SU-DHL-6 (cell line): ENCODE data around the gene UHRF1.
A peak's percentile ranks its signal among the peaks of the same experiment; 100 is the strongest.

Experiments used
- H2AFZ ChIP-seq: fragments of 200-600 bp; sonication (generic); 2 replicates; pipeline ENCODE4 v1.6.1; 2014; ENCODE audit warnings: low read depth, mild to moderate bottlenecking, moderate library complexity, mixed read lengths, antibody characterized with exemption, low read length; ENCODE audit not compliant: severe bottlenecking
- H3F3A ChIP-seq: fragments of 200-600 bp; shearing (Covaris generic); 2 replicates; pipeline ENCODE4 v1.6.0; 2016; ENCODE audit warnings: antibody characterized with exemption, mild to moderate bottlenecking; ENCODE audit not compliant: insufficient read depth
- H3K27ac ChIP-seq: fragments of 200-600 bp; sonication (generic); 2 replicates; pipeline ENCODE4 v1.5.1; 2016; ENCODE audit warnings: low read depth, mild to moderate bottlenecking, low read length, moderate library complexity, mixed read lengths
- H3K27me3 ChIP-seq: fragments of 200-600 bp; sonication (generic), shearing (Covaris generic); 2 replicates; pipeline ENCODE4 v1.6.0; 2014; ENCODE audit warnings: mild to moderate bottlenecking, low read length
- H3K36me3 ChIP-seq: fragments of 200-600 bp; sonication (generic); 2 replicates; pipeline ENCODE4 v1.6.1; 2014; ENCODE audit warnings: mild to moderate bottlenecking, low read length, mixed read lengths
- H3K4me2 ChIP-seq: fragments of 300-600, 200-600 bp; shearing (Covaris generic), sonication (generic); 2 replicates; pipeline ENCODE4 v1.6.0; 2014; ENCODE audit warnings: low read length, low read depth, mild to moderate bottlenecking; ENCODE audit not compliant: poor library complexity, severe bottlenecking
- H3K4me3 ChIP-seq: fragments of 200-600 bp; sonication (generic); 2 replicates; pipeline ENCODE4 v1.5.1; 2014; ENCODE audit warnings: antibody characterized with exemption, low read length, mild to moderate bottlenecking, mixed read lengths; ENCODE audit not compliant: insufficient read depth, poor library complexity, severe bottlenecking
- H3K79me2 ChIP-seq: fragments of 200-600 bp; sonication (generic); 2 replicates; pipeline ENCODE4 v1.6.1; 2014; ENCODE audit warnings: mild to moderate bottlenecking, low read length, moderate library complexity; ENCODE audit not compliant: insufficient read depth
- H3K9ac ChIP-seq: fragments of 200-600 bp; sonication (generic); 2 replicates; pipeline ENCODE4 v1.7.0; 2014; ENCODE audit warnings: mild to moderate bottlenecking, low read length
- H3K9me2 ChIP-seq: fragments of 200-600 bp; sonication (generic); replicated peaks from 2 replicates; pipeline ENCODE4 v1.6.1; 2014; ENCODE audit warnings: low read length; ENCODE audit not compliant: insufficient read depth
- H3K9me3 ChIP-seq: fragments of 200-600 bp; sonication (generic); 2 replicates; pipeline ENCODE4 v1.6.1; 2014; ENCODE audit warnings: low read length, mixed read lengths; ENCODE audit not compliant: insufficient read depth
- H4K20me1 ChIP-seq: fragments of 200-600 bp; sonication (generic); 2 replicates; pipeline ENCODE4 v1.6.1; 2014; ENCODE audit warnings: low read depth, mild to moderate bottlenecking, antibody characterized with exemption, low read length, moderate library complexity, mixed read lengths
- CTCF ChIP-seq: fragments of 200-600 bp; sonication (generic); IDR thresholded peaks from one replicate; pipeline ENCODE4 v1.5.1; 2017; ENCODE audit warnings: antibody characterized with exemption, mild to moderate bottlenecking, low read length, moderate library complexity; ENCODE audit not compliant: insufficient read depth, poor library complexity, severe bottlenecking
- EZH2phosphoT487 ChIP-seq: fragments of 200-600 bp; sonication (generic), shearing (Covaris generic); conservative IDR thresholded peaks from 2 replicates; pipeline ENCODE4 v1.6.1; 2018; ENCODE audit warnings: mild to moderate bottlenecking, antibody characterized with exemption, low read length, moderate library complexity, mixed read lengths

Gene UHRF1

DNA sequence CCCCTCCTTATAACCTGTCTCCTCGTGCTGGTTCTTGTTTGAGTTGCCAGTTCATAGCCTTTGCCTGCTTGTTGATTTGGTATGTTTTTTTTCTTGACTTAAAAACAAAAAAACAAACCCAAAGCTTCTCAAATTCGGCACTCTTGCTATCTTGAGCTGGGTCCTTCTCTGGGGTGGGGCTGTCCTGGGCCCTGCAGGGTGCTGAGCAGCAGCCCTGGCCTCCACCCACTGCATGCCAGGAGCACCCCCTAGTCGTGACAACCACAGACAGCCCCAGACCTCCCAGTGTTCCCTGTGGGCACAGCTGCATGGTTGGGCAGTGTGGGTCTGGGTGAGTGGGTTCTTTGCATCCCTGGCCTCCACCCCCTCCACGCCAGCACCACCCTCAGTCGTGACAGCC is 87.4 kb downstream of the UHRF1 start:
- Histone ChIP-seq H3K79me2 (peaks cover 15% of the 10 kb centered on the region; the same call in 1 of the 2 replicates), H3K27ac (no peak overlapping the region), H3K9me3 (no peaks in the 10 kb centered on the region), H3K9me2 (no peaks in the 10 kb centered on the region), H3K36me3 (no peaks in the 10 kb centered on the region), H2AFZ (no peak overlapping the region), H3K4me2 (no peak overlapping the region), H3F3A (no peaks in the 10 kb centered on the region), H4K20me1 (no peaks in the 10 kb centered on the region; the same call in 1 of the 2 replicates), H3K27me3 (no peaks in the 10 kb centered on the region), H3K4me3 (no peak overlapping the region), H3K9ac (no peak overlapping the region)
- TF ChIP-seq EZH2phosphoT487 = no peak
- TF ChIP-seq CTCF = no peak

DNA sequence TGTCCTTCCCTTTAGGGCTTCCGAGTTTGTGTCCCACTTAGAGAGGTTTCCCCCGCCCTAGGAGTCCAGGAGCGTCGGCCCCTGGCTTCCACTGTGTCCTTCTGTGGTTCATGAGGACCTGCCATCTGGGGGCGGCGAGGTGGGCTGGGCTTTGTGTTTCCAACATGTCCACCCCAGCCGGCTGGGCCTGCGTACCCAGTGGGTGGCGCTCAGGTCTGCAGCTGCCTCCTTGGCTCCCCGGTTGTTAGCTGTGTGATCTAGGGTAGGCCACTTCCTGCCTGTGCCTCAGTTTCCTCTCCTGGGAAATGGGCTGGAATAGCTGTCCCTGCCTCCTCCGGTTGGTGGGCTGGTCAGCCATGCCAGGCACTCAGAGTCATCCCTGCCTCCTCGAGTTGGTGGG is 88.0 kb downstream of the UHRF1 start:
- H3K27ac ChIP-seq = no peak overlapping the region
- peaks cover 14% of the 10 kb centered on the region; the same call in 1 of the 2 replicates for H3K79me2 ChIP-seq
- H3K4me3 ChIP-seq = no peak overlapping the region
- no peaks in the 10 kb centered on the region; the same call in 1 of the 2 replicates for H4K20me1 ChIP-seq
- TF ChIP-seq CTCF = no peak
- no peak for TF ChIP-seq EZH2phosphoT487
- no peaks in the 10 kb centered on the region for H3K9me3 ChIP-seq
- H3K27me3 ChIP-seq = no peaks in the 10 kb centered on the region
- no peak overlapping the region for H3K9ac ChIP-seq
- H3K4me2 ChIP-seq = no peak overlapping the region
- no peak overlapping the region for H2AFZ ChIP-seq
- no peaks in the 10 kb centered on the region for H3K36me3 ChIP-seq
- no peaks in the 10 kb centered on the region for H3K9me2 ChIP-seq
- no peaks in the 10 kb centered on the region for H3F3A ChIP-seq

DNA sequence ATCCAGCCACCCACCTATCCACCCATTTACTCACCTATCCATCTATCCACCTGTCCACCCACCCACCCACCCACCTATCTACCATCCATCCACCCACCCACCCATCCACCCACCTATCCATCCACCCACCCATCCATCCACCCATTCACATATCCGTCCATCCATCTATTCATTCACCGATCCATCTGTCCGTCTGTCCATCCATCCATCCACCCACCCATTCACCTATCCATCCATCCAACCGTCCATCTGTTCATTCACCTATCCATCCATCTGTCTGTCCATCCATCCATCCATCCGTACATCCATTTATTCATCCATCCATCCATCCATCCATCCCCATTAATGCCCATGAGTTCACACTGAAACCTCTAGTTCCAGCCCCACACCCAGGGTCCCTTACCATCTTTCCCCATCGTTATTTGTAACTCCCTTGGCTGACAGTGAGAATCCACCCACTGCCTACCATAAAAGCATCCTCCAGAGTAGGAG is 90.9 kb downstream of the UHRF1 start:
- H3K9me3 ChIP-seq = no peaks in the 10 kb centered on the region
- peaks cover 4% of the 10 kb centered on the region; the same call in 1 of the 2 replicates for H3K79me2 ChIP-seq
- no peaks in the 10 kb centered on the region for H3K9me2 ChIP-seq
- H4K20me1 ChIP-seq = no peaks in the 10 kb centered on the region; the same call in 1 of the 2 replicates
- TF ChIP-seq CTCF (no peak), EZH2phosphoT487 (no peak)
- no peaks in the 10 kb centered on the region for H3F3A ChIP-seq
- no peak overlapping the region for H3K27ac ChIP-seq
- no peak overlapping the region for H3K4me3 ChIP-seq
- no peak overlapping the region for H3K4me2 ChIP-seq
- H3K27me3 ChIP-seq = no peaks in the 10 kb centered on the region
- H3K9ac ChIP-seq = no peak overlapping the region
- H2AFZ ChIP-seq = no peak overlapping the region
- H3K36me3 ChIP-seq = no peaks in the 10 kb centered on the region

DNA sequence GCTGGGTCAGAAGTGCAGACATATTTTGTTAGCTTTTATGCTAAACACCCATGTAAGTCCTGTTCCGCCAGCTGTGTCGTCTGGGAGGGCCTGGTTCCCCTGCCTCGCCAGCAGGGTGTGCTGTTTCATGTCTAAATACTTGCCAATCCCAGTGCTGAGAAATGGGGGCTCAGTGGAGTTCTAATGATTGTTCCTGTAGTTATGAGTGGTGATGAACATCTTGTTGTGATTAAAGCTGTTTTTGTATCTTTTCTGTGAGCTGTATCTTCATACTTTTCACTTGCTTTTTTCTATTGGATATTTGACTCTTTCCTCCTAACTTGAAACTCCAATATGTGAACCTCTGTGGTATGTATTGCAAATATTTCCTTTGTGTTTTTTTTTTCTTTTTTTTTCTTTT is 92.3 kb downstream of the UHRF1 start:
- no peaks in the 10 kb centered on the region for H3F3A ChIP-seq
- H4K20me1 ChIP-seq = no peaks in the 10 kb centered on the region; the same call in 1 of the 2 replicates
- H3K27ac ChIP-seq = no peak overlapping the region
- H3K9ac ChIP-seq = no peak overlapping the region
- no peaks in the 10 kb centered on the region for H3K9me3 ChIP-seq
- TF ChIP-seq CTCF (peak; percentile 92), EZH2phosphoT487 (no peak)
- peaks cover 10% of the 10 kb centered on the region; the same call in 1 of the 2 replicates for H3K79me2 ChIP-seq
- H2AFZ ChIP-seq = no peak overlapping the region
- no peaks in the 10 kb centered on the region for H3K9me2 ChIP-seq
- no peaks in the 10 kb centered on the region for H3K36me3 ChIP-seq
- H3K4me3 ChIP-seq = no peak overlapping the region
- H3K27me3 ChIP-seq = no peaks in the 10 kb centered on the region
- H3K4me2 ChIP-seq = no peak overlapping the region
